Brain pericyte (primary cell): ENCODE data around the gene LTF.
A peak's percentile ranks its signal among the peaks of the same experiment; 100 is the strongest.

ENCODE experiments used
- DNase-seq: peaks from one replicate; pipeline ENCODE4 v3.0.0-alpha.2; 2012; ENCODE audit warnings: low read depth, low spot score

The LTF gene

GRCh38 chr3:46491089-46492070, 26.7 kb upstream of the LTF start:
- DNase-seq: no peak

GRCh38 chr3:46490338-46491084, 25.8 kb upstream of the LTF start:
- DNase-seq: no peak

GRCh38 chr3:46489875-46490274, 25.2 kb upstream of the LTF start:
- no peak for DNase-seq

- no peak for DNase-seq
Observed at GRCh38 chr3:46489381-46489780, 24.7 kb upstream of the LTF start.

- DNase-seq: peak; percentile 62
Observed at GRCh38 chr3:46488735-46489361, 24.1 kb upstream of the LTF start.

- no peak for DNase-seq
Observed at GRCh38 chr3:46485779-46486175, 21.1 kb upstream of the LTF start.

- DNase-seq: no peak
Observed at GRCh38 chr3:46484911-46485778, 20.4 kb upstream of the LTF start.

GRCh38 chr3:46484388-46484787, 19.7 kb upstream of the LTF start:
- DNase-seq: no peak

GRCh38 chr3:46483825-46484224, 19.1 kb upstream of the LTF start:
- no peak for DNase-seq

- no peak for DNase-seq
Observed at GRCh38 chr3:46482632-46483350, 18.1 kb upstream of the LTF start.

- DNase-seq: no peak
Observed at GRCh38 chr3:46481636-46482035, 16.9 kb upstream of the LTF start.

- DNase-seq: no peak
Observed at GRCh38 chr3:46480491-46481195, 15.9 kb upstream of the LTF start.

- no peak for DNase-seq
Observed at GRCh38 chr3:46479696-46480095, 15.0 kb upstream of the LTF start.

GRCh38 chr3:46479021-46479420, 14.3 kb upstream of the LTF start:
- DNase-seq: no peak

- DNase-seq: no peak
Observed at GRCh38 chr3:46478341-46478740, 13.6 kb upstream of the LTF start.

GRCh38 chr3:46477756-46478155, 13.1 kb upstream of the LTF start:
- DNase-seq: no peak

GRCh38 chr3:46477145-46477544, 12.4 kb upstream of the LTF start:
- no peak for DNase-seq

GRCh38 chr3:46472736-46473135, 8.0 kb upstream of the LTF start:
- DNase-seq: no peak

- DNase-seq: no peak
Observed at GRCh38 chr3:46471371-46471914, 6.7 kb upstream of the LTF start.

- no peak for DNase-seq
Observed at GRCh38 chr3:46470831-46471230, 6.1 kb upstream of the LTF start.
